Measurements from ENCODE around the gene PHKB.

DNA sequence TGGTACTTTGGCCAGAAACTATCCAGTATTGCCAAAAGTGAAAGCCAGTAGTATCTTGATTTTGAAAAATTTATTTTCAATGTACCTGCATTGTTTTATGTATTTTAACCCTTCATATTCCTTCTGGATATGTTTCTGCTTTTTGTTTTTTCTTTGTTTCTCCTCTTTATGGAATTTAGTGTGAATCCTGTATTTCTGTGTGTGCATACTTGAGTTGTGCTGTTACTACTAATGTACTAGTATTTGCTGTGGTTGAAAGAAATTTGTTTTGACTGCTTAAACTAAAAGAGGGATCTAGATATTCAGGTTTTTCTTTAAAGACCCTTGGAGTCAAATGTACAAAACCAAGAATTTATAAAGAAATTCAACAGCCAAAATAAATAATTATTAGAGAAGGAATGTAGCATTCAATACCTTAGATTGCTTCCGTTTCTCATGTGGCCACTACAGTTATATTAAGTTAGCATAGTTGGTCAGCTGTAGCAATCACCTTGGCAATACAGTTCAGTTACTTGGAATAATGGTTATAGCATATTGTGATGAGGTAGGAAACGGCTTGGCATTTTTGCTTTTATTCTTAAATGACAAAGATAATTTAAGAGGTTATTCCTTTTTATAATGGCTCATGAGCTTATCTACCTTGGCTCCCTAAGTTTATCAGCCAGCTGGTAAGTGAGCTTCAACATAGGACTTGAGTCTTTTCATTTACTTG is 4.9 kb downstream of the PHKB start:
- TF ChIP-seq OSR1 (CRISPR knock-in tag; IDR thresholded peaks at IDR 0.05) (no peak), ZFP3 (CRISPR knock-in tag; IDR thresholded peaks at IDR 0.05) (no peak), CSDC2 (CRISPR knock-in tag; IDR thresholded peaks at IDR 0.05) (no peak)
- TF ChIP-seq, protein P1, sequence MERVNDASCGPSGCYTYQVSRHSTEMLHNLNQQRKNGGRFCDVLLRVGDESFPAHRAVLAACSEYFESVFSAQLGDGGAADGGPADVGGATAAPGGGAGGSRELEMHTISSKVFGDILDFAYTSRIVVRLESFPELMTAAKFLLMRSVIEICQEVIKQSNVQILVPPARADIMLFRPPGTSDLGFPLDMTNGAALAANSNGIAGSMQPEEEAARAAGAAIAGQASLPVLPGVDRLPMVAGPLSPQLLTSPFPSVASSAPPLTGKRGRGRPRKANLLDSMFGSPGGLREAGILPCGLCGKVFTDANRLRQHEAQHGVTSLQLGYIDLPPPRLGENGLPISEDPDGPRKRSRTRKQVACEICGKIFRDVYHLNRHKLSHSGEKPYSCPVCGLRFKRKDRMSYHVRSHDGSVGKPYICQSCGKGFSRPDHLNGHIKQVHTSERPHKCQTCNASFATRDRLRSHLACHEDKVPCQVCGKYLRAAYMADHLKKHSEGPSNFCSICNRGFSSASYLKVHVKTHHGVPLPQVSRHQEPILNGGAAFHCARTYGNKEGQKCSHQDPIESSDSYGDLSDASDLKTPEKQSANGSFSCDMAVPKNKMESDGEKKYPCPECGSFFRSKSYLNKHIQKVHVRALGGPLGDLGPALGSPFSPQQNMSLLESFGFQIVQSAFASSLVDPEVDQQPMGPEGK (CRISPR knock-in tag; IDR thresholded peaks at IDR 0.05; ENCODE audit: borderline replicate concordance), result no peak
- TF ChIP-seq, protein P2, sequence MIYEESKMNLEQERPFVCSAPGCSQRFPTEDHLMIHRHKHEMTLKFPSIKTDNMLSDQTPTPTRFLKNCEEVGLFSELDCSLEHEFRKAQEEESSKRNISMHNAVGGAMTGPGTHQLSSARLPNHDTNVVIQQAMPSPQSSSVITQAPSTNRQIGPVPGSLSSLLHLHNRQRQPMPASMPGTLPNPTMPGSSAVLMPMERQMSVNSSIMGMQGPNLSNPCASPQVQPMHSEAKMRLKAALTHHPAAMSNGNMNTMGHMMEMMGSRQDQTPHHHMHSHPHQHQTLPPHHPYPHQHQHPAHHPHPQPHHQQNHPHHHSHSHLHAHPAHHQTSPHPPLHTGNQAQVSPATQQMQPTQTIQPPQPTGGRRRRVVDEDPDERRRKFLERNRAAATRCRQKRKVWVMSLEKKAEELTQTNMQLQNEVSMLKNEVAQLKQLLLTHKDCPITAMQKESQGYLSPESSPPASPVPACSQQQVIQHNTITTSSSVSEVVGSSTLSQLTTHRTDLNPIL (CRISPR knock-in tag; IDR thresholded peaks at IDR 0.05; ENCODE audit: low read depth), result no peak

Measured in SK-N-SH treated with all-trans-retinoic acid at 6 μM for 48 hours (cell line).